Spleen (tissue), 11 donors: ENCODE measurements around the gene ANKRD50. TPM values are rescaled to one million over a fixed set of nuclear protein-coding genes. Genes with fewer than 3 reads are reported as not detected.
A peak's percentile ranks its signal among the peaks of the same experiment; 100 is the strongest.

Experiments used
- DNase-seq: peaks from one replicate; pipeline ENCODE4 v3.0.0-alpha.2; 2020
- H3K27ac ChIP-seq, 8 donors: fragments of 200-600 bp; sonication (generic) in 7 of 8; 1 replicate in 4 of 8; 2 replicates in 4 of 8; pipeline versions ENCODE4 v1.5.0 to v1.8.0; 2016 to 2021; ENCODE audit warnings: inconsistent platforms in 4 of 8, mild to moderate bottlenecking in 4 of 8, moderate library complexity in 1 of 8
- H3K27me3 ChIP-seq, 7 donors: fragments of 200-600 bp; sonication (generic) in 6 of 7; replicated peaks in 1 of 7; 1 replicate in 4 of 7; 2 replicates in 3 of 7; pipeline versions ENCODE4 v1.5.0 to v1.8.0; 2016 to 2021; ENCODE audit warnings: inconsistent platforms in 3 of 7, mild to moderate bottlenecking in 1 of 7
- H3K36me3 ChIP-seq, 6 donors: fragments of 200-600 bp; sonication (generic) in 5 of 6; 1 replicate in 4 of 6; 2 replicates in 2 of 6; pipeline versions ENCODE4 v1.5.0 to v1.8.0; 2016 to 2021; ENCODE audit warnings: inconsistent platforms in 2 of 6
- H3K4me1 ChIP-seq, 6 donors: fragments of 200-600 bp; sonication (generic) in 5 of 6; 1 replicate in 3 of 6; 2 replicates in 3 of 6; pipeline versions ENCODE4 v1.5.0 to v1.8.0; 2016 to 2021; ENCODE audit warnings: inconsistent platforms in 3 of 6
- H3K4me3 ChIP-seq, 8 donors: fragments of 200-600 bp; sonication (generic) in 7 of 8; 1 replicate in 4 of 8; 2 replicates in 4 of 8; pipeline versions ENCODE4 v1.5.0 to v1.8.0; 2016 to 2021; ENCODE audit warnings: inconsistent platforms in 4 of 8, mild to moderate bottlenecking in 4 of 8, moderate library complexity in 2 of 8
- H3K9me3 ChIP-seq, 8 donors: fragments of 200-600 bp; sonication (generic) in 7 of 8; 1 replicate in 4 of 8; 2 replicates in 4 of 8; pipeline versions ENCODE4 v1.5.0 to v1.8.0; 2016 to 2021; ENCODE audit warnings: inconsistent platforms in 4 of 8
- CTCF ChIP-seq, 11 experiments: fragments of 200-600 bp in 7 of 11; fragments of 450-650 bp in 4 of 11; sonication (generic) in 4 of 11; IDR thresholded peaks in 8 of 11; conservative IDR thresholded peaks in 3 of 11; 1 replicate in 7 of 11; 2 replicates in 4 of 11; pipeline versions ENCODE4 v1.4.0 to v1.8.0; 2016 to 2021; ENCODE audit warnings: antibody characterized with exemption in 11 of 11, inconsistent platforms in 4 of 11, mild to moderate bottlenecking in 1 of 11
- POLR2A ChIP-seq, 3 donors: fragments of 450-650 bp; IDR thresholded peaks; one replicate each; pipeline ENCODE4 v1.5.1; 2017; ENCODE audit warnings: antibody characterized with exemption in 3 of 3, mild to moderate bottlenecking in 1 of 3
- POLR2AphosphoS5 ChIP-seq, 3 donors: sonication (generic); formaldehyde crosslinking; IDR thresholded peaks; one replicate each; pipeline ENCODE4 v1.5.1; 2017; ENCODE audit warnings: antibody characterized with exemption in 3 of 3
- WGBS, 5 donors: extraction: QIAGEN DNeasy Blood & Tissue Kit in 3 of 5; methylation state at CpG; one replicate each; pipeline versions ENCODE4 v1.1.5 to v1.1.7; 2013 to 2018; 5-methylcytosine and 5-hydroxymethylcytosine counted together
- intact Hi-C: fragments of 100-400 bp; cut with DNase I; formaldehyde crosslinking; loops from one replicate; pipeline ENCODE4 v1.15.0; 2023; ENCODE audit warnings: low total_unique reads
- polyA plus RNA-seq, 3 donors: library from polyadenylated mRNA; stranded (reverse); fragments of 200-250 nt; gene quantifications; one replicate each; pipeline ENCODE4 v1.2.1, GENCODE V29; 2013
- total RNA-seq, 7 donors: library from RNA; depleted of rRNA in 3 of 7; stranded (reverse); fragments of >200 nt in 3 of 7; fragmentation: NEBNext Ultra II Directional in 4 of 7; extraction: Animal tissue kit (Norgen Biotek cat#: 25700) in 4 of 7; gene quantifications; one replicate each; pipeline versions ENCODE4 v1.1.0 to v1.2.1, GENCODE V29; 2016 to 2021
- donor health status: healthy with polysubstance abuse.
- donor health status: DM: no; HTN: no; CAD: no; lungs with moderate emphysema.
- donor health status: DM: no; HTN: no; CAD: no.
- donor health status: Bipolar disorder and iron deficiency.
- donor health status: healthy.
- donor health status: DM: no; HTN: no; CAD: no.
- donor health status: DM: yes; HTN: yes; CAD: no.

Gene ANKRD50
- total and polyA plus RNA-seq, 10 donors = 0.52 to 11.9 (median 9.0) TPM

DNA sequence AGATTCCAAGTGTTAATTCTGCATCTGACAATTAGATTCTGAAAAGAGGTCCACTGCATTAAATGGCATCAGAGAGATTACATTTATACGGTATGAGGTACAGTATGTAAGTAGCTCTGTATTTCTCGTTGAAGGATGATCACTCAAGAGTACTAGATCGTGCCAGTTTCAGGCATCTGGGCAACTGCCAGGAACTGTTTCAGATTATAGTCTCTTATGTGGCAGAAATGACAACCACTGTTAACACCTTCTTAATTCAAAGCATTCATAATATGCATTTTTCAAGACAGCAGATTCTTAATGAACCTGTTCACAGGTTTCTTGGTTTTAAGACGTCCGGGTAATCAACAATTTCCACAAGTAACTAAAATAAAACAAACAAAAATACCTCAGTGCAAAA lies 1.6 kb downstream of the ANKRD50 start:
- TF ChIP-seq CTCF (IDR thresholded peaks at IDR 0.05 in 8 of 11, conservative IDR thresholded peaks at IDR 0.05 in 3 of 11) (no peak), POLR2AphosphoS5 (IDR thresholded peaks at IDR 0.05) (no peak), POLR2A (IDR thresholded peaks at IDR 0.05) (no peak)
- Histone ChIP-seq H3K4me3 (peak overlapping the region in 4 of 8 donors; percentile 70 to 85 (median 78)), H3K27ac (peak overlapping the region in 3 of 8 donors; percentile 89 to 93 (median 90)), H3K36me3 (no peaks in the 10 kb centered on the region), H3K4me1 (peaks cover 6 to 47% (median 28%) of the 10 kb centered on the region in 6 donors), H3K27me3 (peaks cover 0 to 24% (median 0%) of the 10 kb centered on the region in 7 donors), H3K9me3 (no peaks in the 10 kb centered on the region)
- WGBS, 5 donors = 26 to 43% (median 35%) methylated on average over 5 of the region's 5 CpGs
- no peak for DNase-seq
- intact Hi-C loops = no loop called here

DNA sequence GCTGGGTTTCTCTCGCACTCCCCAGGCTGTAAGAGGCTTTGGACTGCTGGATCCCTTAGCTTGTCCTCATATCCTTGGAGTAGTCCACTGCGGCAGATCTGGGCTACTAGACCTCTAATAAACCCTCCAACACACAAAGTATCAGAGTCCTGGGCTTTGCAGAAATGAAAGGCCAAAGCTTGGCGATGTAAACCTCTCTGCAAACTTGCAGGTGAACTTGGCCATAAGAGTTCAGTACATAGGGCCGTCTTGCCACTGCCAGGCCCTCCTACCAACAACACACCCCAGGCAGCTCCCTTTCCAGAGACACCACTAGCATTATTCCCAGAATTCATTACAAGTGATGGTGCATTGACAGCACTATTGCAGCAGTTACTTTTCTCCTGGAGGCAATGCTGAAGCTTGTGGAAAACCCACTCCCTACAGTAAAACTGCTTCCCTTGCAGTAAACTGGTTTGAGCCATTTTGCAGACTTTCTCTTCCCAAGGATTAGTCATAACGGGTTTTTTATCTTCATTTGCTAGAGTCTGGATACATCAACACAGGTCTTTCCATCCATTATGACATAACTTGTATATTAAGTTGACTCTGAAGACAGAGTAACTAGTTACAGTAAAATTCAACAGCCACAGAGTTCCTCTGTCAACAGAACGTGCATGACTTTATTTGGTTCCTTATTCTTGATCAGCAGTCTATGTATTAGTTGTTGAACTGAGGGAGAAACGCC lies 2.4 kb downstream of the ANKRD50 start:
- Histone ChIP-seq H3K4me3 (peak overlapping the region in 2 of 8 donors; percentile 82 to 85), H3K27me3 (peaks cover 0 to 24% (median 0%) of the 10 kb centered on the region in 7 donors), H3K27ac (peak overlapping the region in 2 of 8 donors; percentile 90 to 93), H3K36me3 (no peaks in the 10 kb centered on the region), H3K9me3 (no peaks in the 10 kb centered on the region), H3K4me1 (peaks cover 6 to 47% (median 28%) of the 10 kb centered on the region in 6 donors)
- intact Hi-C loops = no loop called here
- 65 to 69% (median 69%) methylated on average over 7 of the region's 7 CpGs for WGBS, 5 donors
- no peak for DNase-seq
- TF ChIP-seq POLR2A (IDR thresholded peaks at IDR 0.05) (no peak), CTCF (IDR thresholded peaks at IDR 0.05 in 8 of 11, conservative IDR thresholded peaks at IDR 0.05 in 3 of 11) (no peak), POLR2AphosphoS5 (IDR thresholded peaks at IDR 0.05) (no peak)

- Histone ChIP-seq H3K4me1 (peaks cover 6 to 51% (median 28%) of the 10 kb centered on the region in 6 donors), H3K27ac (no peak overlapping the region), H3K9me3 (no peaks in the 10 kb centered on the region), H3K27me3 (peaks cover 0 to 24% (median 0%) of the 10 kb centered on the region in 7 donors), H3K4me3 (no peak overlapping the region), H3K36me3 (no peaks in the 10 kb centered on the region)
- TF ChIP-seq CTCF (IDR thresholded peaks at IDR 0.05 in 8 of 11, conservative IDR thresholded peaks at IDR 0.05 in 3 of 11) (no peak), POLR2A (IDR thresholded peaks at IDR 0.05) (no peak), POLR2AphosphoS5 (IDR thresholded peaks at IDR 0.05) (no peak)
- 78 to 95% (median 93%) methylated on average over 1 of the region's 1 CpG for WGBS, 5 donors
- DNase-seq = no peak
- intact Hi-C loops = no loop called here
These were observed 3.8 kb downstream of the ANKRD50 start for GRCh38 chr4:124708517-124709300.

GRCh38 chr4:124705393-124705792 lies 7.1 kb downstream of the ANKRD50 start:
- Histone ChIP-seq H3K36me3 (peaks cover 0 to 4% (median 0%) of the 10 kb centered on the region in 6 donors), H3K9me3 (no peaks in the 10 kb centered on the region), H3K4me3 (no peak overlapping the region), H3K27ac (no peak overlapping the region), H3K27me3 (peaks cover 0 to 5% (median 0%) of the 10 kb centered on the region in 7 donors), H3K4me1 (peaks cover 0 to 32% (median 12%) of the 10 kb centered on the region in 6 donors)
- TF ChIP-seq POLR2A (IDR thresholded peaks at IDR 0.05) (no peak), POLR2AphosphoS5 (IDR thresholded peaks at IDR 0.05) (no peak), CTCF (IDR thresholded peaks at IDR 0.05 in 8 of 11, conservative IDR thresholded peaks at IDR 0.05 in 3 of 11) (no peak)
- intact Hi-C loops = no loop called here
- no peak for DNase-seq
- WGBS, 5 donors = 66 to 85% (median 80%) methylated on average over 2 of the region's 2 CpGs
